GM19043 (cell line): ENCODE data around the gene RNF6.

Experiments
- ATAC-seq: cut with Tn5 transposase; IDR thresholded peaks from one replicate; pipeline ENCODE4 v1.9.1; 2021; ENCODE audit warnings: low read depth; ENCODE audit not compliant: unreplicated experiment

Gene RNF6

GRCh38 chr13:26168237-26168814 lies 53.8 kb downstream of the RNF6 start:
- no peak for ATAC-seq

GRCh38 chr13:26163812-26164211 lies 58.3 kb downstream of the RNF6 start:
- no peak for ATAC-seq
